Mesendoderm (in vitro differentiated cells): ENCODE results near the gene FBXL3.
"Not testable (repeated sequence)": the region's sequence is repeated elsewhere in the genome, so short reads cannot be mapped to it uniquely, and the experiment has no call there.

Source experiments
- DNase-seq: peaks from one replicate; pipeline ENCODE4 v3.0.0; 2013
- H2AK5ac ChIP-seq: 2 replicates; pipeline ENCODE4 v1.6.1; 2013; ENCODE audit warnings: low read length, inconsistent platforms
- H2BK120ac ChIP-seq: 2 replicates; pipeline ENCODE4 v1.6.1; 2013; ENCODE audit warnings: low read depth, mild to moderate bottlenecking, low read length, moderate library complexity, mixed read lengths
- H2BK15ac ChIP-seq: replicated peaks from 2 replicates; pipeline ENCODE4 v1.6.1; 2013; ENCODE audit warnings: low read depth, mild to moderate bottlenecking, moderate library complexity
- H2BK5ac ChIP-seq: 2 replicates; pipeline ENCODE4 v1.6.1; 2013; ENCODE audit warnings: low read length, inconsistent platforms
- H3K18ac ChIP-seq: 2 replicates; pipeline ENCODE4 v1.6.1; 2013; ENCODE audit warnings: mild to moderate bottlenecking, low read length, mixed read lengths
- H3K23ac ChIP-seq: one replicate; pipeline ENCODE4 v1.6.1; 2013; ENCODE audit warnings: low read length
- H3K27ac ChIP-seq: 2 replicates; pipeline ENCODE4 v1.5.1; 2013; ENCODE audit warnings: low read depth, mild to moderate bottlenecking, inconsistent platforms, low read length, moderate library complexity
- H3K27me3 ChIP-seq: 2 replicates; pipeline ENCODE4 v1.6.1; 2013; ENCODE audit warnings: low read length, control low read depth, mild to moderate bottlenecking, inconsistent platforms; ENCODE audit not compliant: insufficient read depth, poor library complexity
- H3K36me3 ChIP-seq: 2 replicates; pipeline ENCODE4 v1.6.1; 2013; ENCODE audit warnings: low read length, inconsistent platforms; ENCODE audit not compliant: control insufficient read depth, insufficient read depth
- H3K4ac ChIP-seq: one replicate; pipeline ENCODE4 v1.6.1; 2013; ENCODE audit warnings: low read depth, mild to moderate bottlenecking, low read length, moderate library complexity
- H3K4me1 ChIP-seq: 2 replicates; pipeline ENCODE4 v1.6.1; 2013; ENCODE audit warnings: low read depth, low read length, inconsistent platforms; ENCODE audit not compliant: control insufficient read depth
- H3K4me2 ChIP-seq: 2 replicates; pipeline ENCODE4 v1.6.1; 2013; ENCODE audit warnings: low read length
- H3K4me3 ChIP-seq: 2 replicates; pipeline ENCODE4 v1.5.1; 2013; ENCODE audit warnings: mild to moderate bottlenecking, low read length
- H3K56ac ChIP-seq: one replicate; pipeline ENCODE4 v1.6.1; 2013; ENCODE audit warnings: low read length
- H3K79me1 ChIP-seq: 2 replicates; pipeline ENCODE4 v1.6.1; 2013; ENCODE audit warnings: low read length, inconsistent platforms
- H3K79me2 ChIP-seq: 2 replicates; pipeline ENCODE4 v1.6.1; 2013; ENCODE audit warnings: mild to moderate bottlenecking, low read length; ENCODE audit not compliant: control insufficient read depth, insufficient read depth
- H3K9ac ChIP-seq: 2 replicates; pipeline ENCODE4 v1.6.1; 2013; ENCODE audit warnings: low read length, inconsistent platforms
- H4K5ac ChIP-seq: one replicate; pipeline ENCODE4 v1.6.1; 2013; ENCODE audit warnings: low read length
- H4K8ac ChIP-seq: one replicate; pipeline ENCODE4 v1.6.1; 2013; ENCODE audit warnings: low read depth, mild to moderate bottlenecking, control low read depth, low read length, moderate library complexity
- WGBS: extraction: QIAGEN DNeasy Blood & Tissue Kit; methylation state at CpG from one replicate; pipeline ENCODE4 v1.1.7; 2013; ENCODE audit warnings: low lambda C conversion rate, missing lambda C conversion rate; ENCODE audit not compliant: insufficient coverage; ENCODE audit errors: extremely low coverage; 5-methylcytosine and 5-hydroxymethylcytosine counted together

Gene FBXL3

DNA sequence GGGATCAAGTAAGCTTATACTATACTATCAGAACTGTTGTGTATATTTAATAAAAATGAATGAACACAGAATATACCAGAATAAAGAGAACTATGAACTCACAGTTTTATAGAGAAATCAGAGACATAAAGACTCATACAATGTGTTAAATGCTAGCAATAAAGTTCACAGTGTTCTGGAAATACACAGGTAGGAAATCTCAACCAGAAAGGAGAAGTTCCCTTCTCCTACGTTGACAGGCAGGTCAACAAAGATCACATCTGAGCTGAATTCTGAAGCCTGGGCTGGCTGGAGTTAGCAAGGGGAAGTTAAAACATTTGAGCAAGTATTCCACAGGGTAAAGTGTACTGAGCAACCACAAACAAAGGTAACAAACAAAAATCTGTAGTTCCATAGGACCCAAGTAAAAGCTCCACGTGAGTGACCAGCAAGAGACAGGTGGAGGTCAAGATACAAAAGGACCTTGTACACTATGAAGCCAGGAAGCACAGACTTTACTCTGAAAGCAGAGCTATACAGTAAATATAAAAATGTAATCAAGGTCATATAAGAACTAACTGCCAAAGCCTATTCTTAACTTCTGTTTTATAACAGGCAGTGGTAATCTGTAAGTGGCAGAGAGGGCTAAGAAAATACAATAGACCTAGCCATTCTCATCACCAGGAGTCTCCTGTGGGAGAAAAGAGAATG lies 13.0 kb downstream of the FBXL3 start:
- peaks cover 4% of the 10 kb centered on the region for H3K79me1 ChIP-seq
- no peaks in the 10 kb centered on the region for H3K79me2 ChIP-seq
- H3K4ac ChIP-seq: no peak overlapping the region
- no peaks in the 10 kb centered on the region for H3K4me1 ChIP-seq
- peaks cover 2% of the 10 kb centered on the region for H3K27me3 ChIP-seq
- no peak overlapping the region for H4K8ac ChIP-seq
- no peak overlapping the region for H3K9ac ChIP-seq
- no peak overlapping the region for H3K23ac ChIP-seq
- DNase-seq: no peak
- no peak overlapping the region for H3K18ac ChIP-seq
- H3K36me3 ChIP-seq: peaks cover 1% of the 10 kb centered on the region
- H3K4me2 ChIP-seq: no peak overlapping the region
- H2AK5ac ChIP-seq: no peak overlapping the region
- no peak overlapping the region for H2BK120ac ChIP-seq
- H3K27ac ChIP-seq: no peak overlapping the region
- no peak overlapping the region for H2BK15ac ChIP-seq
- no peak overlapping the region for H3K4me3 ChIP-seq
- no peak overlapping the region for H2BK5ac ChIP-seq
- H4K5ac ChIP-seq: no peak overlapping the region
- WGBS: no CpG with 5 or more reads among the region's 2 CpGs
- H3K56ac ChIP-seq: no peak overlapping the region

DNA sequence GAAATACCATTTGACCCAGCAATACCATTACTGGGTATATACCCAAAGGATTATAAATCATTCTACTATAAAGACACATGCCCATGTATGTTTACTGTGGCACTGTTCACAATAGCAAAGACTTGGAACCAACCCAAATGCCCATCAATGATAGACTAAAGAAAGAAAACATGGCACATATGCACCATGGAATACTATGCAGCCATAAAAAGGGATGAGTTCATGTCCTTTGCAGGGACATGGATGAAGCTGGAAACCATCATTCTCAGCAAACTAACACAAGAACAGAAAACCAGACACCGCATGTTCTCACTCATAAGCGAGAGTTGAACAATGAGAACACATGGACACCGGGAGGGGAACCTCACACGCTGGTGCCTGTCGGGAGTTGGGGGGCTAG lies 17.2 kb downstream of the FBXL3 start:
- H3K9ac ChIP-seq, H3K23ac ChIP-seq, H3K79me1 ChIP-seq, H3K27me3 ChIP-seq, H2AK5ac ChIP-seq, H2BK120ac ChIP-seq, H3K4me1 ChIP-seq, H3K27ac ChIP-seq, H3K4me2 ChIP-seq, DNase-seq, H3K4ac ChIP-seq, H3K36me3 ChIP-seq, H4K5ac ChIP-seq, H3K79me2 ChIP-seq, H4K8ac ChIP-seq, H3K4me3 ChIP-seq, H3K56ac ChIP-seq, H2BK15ac ChIP-seq, H3K18ac ChIP-seq, H2BK5ac ChIP-seq: not testable (repeated sequence)
- WGBS: no CpG with 5 or more reads among the region's 5 CpGs

GRCh38 chr13:77009011-77009410 lies 17.9 kb downstream of the FBXL3 start:
- peaks cover 2% of the 10 kb centered on the region for H3K27me3 ChIP-seq
- H3K27ac ChIP-seq: no peak overlapping the region
- no peak overlapping the region for H3K18ac ChIP-seq
- no peak overlapping the region for H4K8ac ChIP-seq
- no peaks in the 10 kb centered on the region for H3K79me2 ChIP-seq
- WGBS: no CpG with 5 or more reads among the region's 2 CpGs
- no peak overlapping the region for H2BK120ac ChIP-seq
- H3K56ac ChIP-seq: no peak overlapping the region
- H3K36me3 ChIP-seq: peaks cover 3% of the 10 kb centered on the region
- peaks cover 2% of the 10 kb centered on the region for H3K79me1 ChIP-seq
- no peak overlapping the region for H3K9ac ChIP-seq
- H2BK15ac ChIP-seq: no peak overlapping the region
- no peak overlapping the region for H4K5ac ChIP-seq
- no peak overlapping the region for H3K4me3 ChIP-seq
- H2BK5ac ChIP-seq: no peak overlapping the region
- no peak overlapping the region for H3K4me2 ChIP-seq
- DNase-seq: no peak
- H3K4me1 ChIP-seq: no peaks in the 10 kb centered on the region
- H3K23ac ChIP-seq: no peak overlapping the region
- H2AK5ac ChIP-seq: no peak overlapping the region
- H3K4ac ChIP-seq: no peak overlapping the region

- not testable (repeated sequence) for DNase-seq, H2BK120ac ChIP-seq, H3K4ac ChIP-seq, H3K4me2 ChIP-seq, H2AK5ac ChIP-seq, H3K18ac ChIP-seq, H2BK5ac ChIP-seq, H3K79me1 ChIP-seq, H3K27me3 ChIP-seq, H3K79me2 ChIP-seq, H3K9ac ChIP-seq, H3K27ac ChIP-seq, H4K8ac ChIP-seq, H3K36me3 ChIP-seq, H3K4me3 ChIP-seq, H4K5ac ChIP-seq, H3K56ac ChIP-seq, H2BK15ac ChIP-seq, H3K4me1 ChIP-seq, H3K23ac ChIP-seq
- WGBS: 100% methylated on average over 1 of the region's 4 CpGs
Observed at GRCh38 chr13:77008337-77008736, 18.6 kb downstream of the FBXL3 start.

GRCh38 chr13:77002590-77003190 lies 24.3 kb downstream of the FBXL3 start:
- Histone ChIP-seq H4K5ac (no peak overlapping the region), H3K79me2 (no peaks in the 10 kb centered on the region), H2AK5ac (no peak overlapping the region), H3K18ac (no peak overlapping the region), H3K9ac (no peak overlapping the region), H3K4ac (no peak overlapping the region), H3K56ac (no peak overlapping the region), H2BK120ac (no peak overlapping the region), H3K4me1 (no peaks in the 10 kb centered on the region), H3K79me1 (no peaks in the 10 kb centered on the region), H2BK15ac (no peak overlapping the region), H3K27ac (no peak overlapping the region), H3K23ac (no peak overlapping the region), H3K27me3 (no peaks in the 10 kb centered on the region), H2BK5ac (no peak overlapping the region), H4K8ac (no peak overlapping the region), H3K4me2 (no peak overlapping the region), H3K36me3 (peaks cover 2% of the 10 kb centered on the region), H3K4me3 (no peak overlapping the region)
- no CpG with 5 or more reads among the region's 7 CpGs for whole genome bisulfite sequencing
- peak; percentile 53 for DNase-seq
